ENCODE data around the gene MYBL2.
"Not testable (repeated sequence)": the region's sequence is repeated elsewhere in the genome, so short reads cannot be mapped to it uniquely, and the experiment has no call there.

Gene MYBL2

DNA sequence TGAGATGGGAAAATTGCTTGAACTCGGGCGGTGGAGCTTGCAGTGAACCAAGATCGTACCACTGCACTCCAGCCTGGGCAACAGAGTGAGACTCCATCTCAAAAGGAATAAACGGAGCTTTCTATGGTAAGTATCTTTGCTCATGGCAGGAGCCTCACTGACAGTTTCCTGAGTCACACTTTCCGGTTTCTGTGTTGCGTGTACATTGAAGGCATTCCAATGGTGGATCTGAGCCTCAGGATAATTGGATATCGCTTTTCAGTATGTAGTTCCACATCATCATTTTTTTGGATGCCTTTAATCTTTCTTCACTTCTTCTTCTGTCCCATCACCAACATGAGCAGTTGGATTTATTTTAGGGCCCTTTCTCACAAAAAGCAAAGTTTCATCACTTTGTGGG is 88.5 kb downstream of the MYBL2 start:
- DNase-seq (ENCODE audit: low read depth in 2 of 2): peak; percentile 62 to 79
- TF ChIP-seq, protein P1, sequence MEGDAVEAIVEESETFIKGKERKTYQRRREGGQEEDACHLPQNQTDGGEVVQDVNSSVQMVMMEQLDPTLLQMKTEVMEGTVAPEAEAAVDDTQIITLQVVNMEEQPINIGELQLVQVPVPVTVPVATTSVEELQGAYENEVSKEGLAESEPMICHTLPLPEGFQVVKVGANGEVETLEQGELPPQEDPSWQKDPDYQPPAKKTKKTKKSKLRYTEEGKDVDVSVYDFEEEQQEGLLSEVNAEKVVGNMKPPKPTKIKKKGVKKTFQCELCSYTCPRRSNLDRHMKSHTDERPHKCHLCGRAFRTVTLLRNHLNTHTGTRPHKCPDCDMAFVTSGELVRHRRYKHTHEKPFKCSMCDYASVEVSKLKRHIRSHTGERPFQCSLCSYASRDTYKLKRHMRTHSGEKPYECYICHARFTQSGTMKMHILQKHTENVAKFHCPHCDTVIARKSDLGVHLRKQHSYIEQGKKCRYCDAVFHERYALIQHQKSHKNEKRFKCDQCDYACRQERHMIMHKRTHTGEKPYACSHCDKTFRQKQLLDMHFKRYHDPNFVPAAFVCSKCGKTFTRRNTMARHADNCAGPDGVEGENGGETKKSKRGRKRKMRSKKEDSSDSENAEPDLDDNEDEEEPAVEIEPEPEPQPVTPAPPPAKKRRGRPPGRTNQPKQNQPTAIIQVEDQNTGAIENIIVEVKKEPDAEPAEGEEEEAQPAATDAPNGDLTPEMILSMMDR (IDR thresholded peaks at IDR 0.05; ENCODE audit: low read depth, low read length): no peak
- no peak overlapping the region for H3K4me3 ChIP-seq (replicated peaks in 1 of 2; ENCODE audit: low read depth in 2 of 2, low read length in 2 of 2)

DNA sequence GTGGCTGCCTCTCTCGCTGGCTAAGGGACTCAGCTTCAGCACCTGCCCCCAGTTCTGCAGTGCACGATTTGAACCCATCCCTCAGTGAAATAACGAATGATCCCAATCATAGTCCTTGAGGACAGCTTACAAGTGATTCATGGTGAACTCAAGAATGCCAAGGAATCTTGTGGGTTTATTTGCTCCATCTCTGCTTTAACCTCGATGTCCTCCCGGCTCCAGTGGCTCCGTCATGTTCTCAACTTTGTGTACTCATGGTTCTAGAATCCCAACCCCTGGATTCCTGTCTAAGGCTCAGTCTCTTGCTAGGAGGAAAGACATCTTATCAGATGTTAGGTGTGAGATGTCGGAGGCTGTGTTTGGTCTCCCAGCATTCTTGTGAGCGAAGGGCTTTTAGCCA is 88.9 kb downstream of the MYBL2 start:
- TF ChIP-seq, protein P1 (IDR thresholded peaks at IDR 0.05; ENCODE audit: low read depth, low read length): no peak
- peak; percentile 42 to 77 for DNase-seq (ENCODE audit: low read depth in 2 of 2)
- H3K4me3 ChIP-seq (replicated peaks in 1 of 2; ENCODE audit: low read depth in 2 of 2, low read length in 2 of 2): no peak overlapping the region

DNA sequence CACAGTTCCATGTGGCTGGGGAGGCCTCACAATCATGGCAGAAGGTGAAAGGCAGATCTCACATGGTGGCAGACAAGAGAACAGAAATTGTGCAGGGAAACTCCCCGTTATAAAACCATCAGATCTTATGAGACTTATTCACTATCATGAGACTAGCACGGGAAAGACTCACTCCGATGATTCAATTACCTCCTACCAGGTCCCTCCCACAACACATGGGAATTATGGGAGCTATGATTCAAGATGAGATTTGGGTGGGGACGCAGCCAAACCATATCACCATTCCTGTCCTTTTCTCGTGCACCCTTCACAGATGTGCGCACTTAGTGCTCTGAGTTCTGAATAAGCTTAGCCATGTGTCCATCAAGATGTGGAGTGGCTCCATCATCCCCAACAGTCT is 91.0 kb downstream of the MYBL2 start:
- H3K4me3 ChIP-seq (replicated peaks in 1 of 2; ENCODE audit: low read depth in 2 of 2, low read length in 2 of 2): not testable (repeated sequence)
- DNase-seq (ENCODE audit: low read depth in 2 of 2): peak in 1 of 2 donors; percentile 69

DNA sequence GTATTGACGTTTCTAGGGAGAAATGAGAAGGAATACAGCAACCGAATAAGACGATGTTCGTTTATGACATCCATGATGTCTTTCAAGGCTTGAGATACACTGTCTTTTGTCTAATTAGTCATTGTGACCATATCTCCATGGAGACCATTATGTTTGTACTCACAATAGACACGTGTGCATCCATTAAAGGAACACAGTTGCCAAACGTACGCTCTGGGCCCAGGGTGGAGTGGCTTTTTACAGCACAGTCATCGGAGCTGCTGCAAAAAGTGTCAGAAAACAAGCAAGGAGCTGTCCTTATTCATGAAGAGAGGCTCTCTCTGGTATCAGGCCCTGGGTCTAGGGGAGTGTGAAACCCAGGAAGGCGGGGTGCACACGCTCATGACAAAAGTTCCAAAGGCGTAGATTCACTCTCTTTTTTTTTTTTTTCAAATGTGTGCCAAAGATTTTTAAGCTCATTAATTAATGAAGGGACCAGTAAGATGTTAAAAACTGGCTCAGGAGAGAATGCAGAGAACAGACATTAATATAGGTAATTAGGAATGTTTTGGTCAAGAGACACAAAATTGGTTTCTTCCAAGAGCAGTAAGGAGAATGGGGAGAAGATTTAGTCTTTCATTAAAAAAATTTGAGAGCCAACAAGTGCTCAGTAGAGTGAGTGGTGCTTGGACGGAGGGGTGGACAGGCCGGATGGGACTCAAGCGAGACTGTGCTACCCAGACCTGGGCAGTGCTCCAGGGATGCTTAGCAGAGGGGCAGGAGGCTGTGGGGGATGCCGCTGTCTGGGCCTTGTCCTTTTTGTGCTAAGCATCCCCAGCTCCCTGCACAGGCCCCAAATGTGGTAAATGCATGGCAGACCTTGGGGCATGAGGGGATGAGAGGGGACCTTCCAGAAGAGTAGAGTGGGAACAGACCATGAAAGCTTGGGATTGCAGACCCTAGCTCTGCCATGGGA is 94.7 kb downstream of the MYBL2 start:
- DNase-seq (ENCODE audit: low read depth in 2 of 2): peak in 1 of 2 donors; percentile 31
- TF ChIP-seq, protein P1 (IDR thresholded peaks at IDR 0.05; ENCODE audit: low read depth, low read length): no peak
- H3K4me3 ChIP-seq (replicated peaks in 1 of 2; ENCODE audit: low read depth in 2 of 2, low read length in 2 of 2): no peak overlapping the region

DNA sequence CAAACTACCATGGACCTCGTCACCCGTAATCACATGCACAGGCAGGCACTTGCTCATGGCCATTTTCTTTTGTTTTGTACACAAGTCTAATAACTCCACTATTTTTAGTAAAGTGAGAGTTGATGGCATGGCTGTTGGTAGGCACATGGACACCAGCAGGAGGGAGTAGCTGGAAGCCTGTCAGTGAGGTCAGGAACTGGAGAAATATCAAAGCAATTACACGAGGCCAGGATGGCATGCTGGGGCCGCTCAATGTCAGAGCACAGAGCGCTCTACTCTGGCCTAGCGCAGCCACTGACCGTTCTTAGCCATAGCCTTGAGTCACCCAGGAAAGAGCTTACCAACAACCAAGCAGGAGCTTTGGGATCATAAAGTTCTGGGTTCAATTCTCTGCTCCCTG is 96.0 kb downstream of the MYBL2 start:
- no peak for DNase-seq (ENCODE audit: low read depth in 2 of 2)
- TF ChIP-seq, protein P1 (IDR thresholded peaks at IDR 0.05; ENCODE audit: low read depth, low read length): no peak
- no peak overlapping the region for H3K4me3 ChIP-seq (replicated peaks in 1 of 2; ENCODE audit: low read depth in 2 of 2, low read length in 2 of 2)

DNA sequence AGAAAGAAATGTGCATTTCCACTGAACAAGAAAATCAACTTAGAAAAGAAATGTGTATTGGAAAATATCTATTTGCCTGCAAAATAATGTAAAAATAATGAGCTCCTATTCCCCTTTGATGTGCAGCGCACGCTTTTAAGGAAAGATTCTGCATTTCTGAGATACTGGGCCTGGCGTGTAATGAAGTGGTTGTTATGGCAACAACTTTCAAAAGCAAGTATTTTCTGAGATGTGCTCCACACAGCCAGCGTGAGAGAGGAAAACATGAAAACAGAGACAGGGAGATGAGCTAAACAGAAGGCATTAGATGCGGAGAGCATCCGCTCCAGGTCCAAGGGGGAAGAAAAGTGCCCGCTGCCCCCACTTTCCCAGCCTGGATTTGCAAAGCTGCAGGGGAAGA is 99.0 kb downstream of the MYBL2 start:
- no peak overlapping the region for H3K4me3 ChIP-seq (replicated peaks in 1 of 2; ENCODE audit: low read depth in 2 of 2, low read length in 2 of 2)
- TF ChIP-seq, protein P1 (IDR thresholded peaks at IDR 0.05; ENCODE audit: low read depth, low read length): no peak
- no peak for DNase-seq (ENCODE audit: low read depth in 2 of 2)
